HEK293T (cell line): Measurements from ENCODE around the gene DNAAF5.
"Not testable (repeated sequence)": the region's sequence is repeated elsewhere in the genome, so short reads cannot be mapped to it uniquely, and the experiment has no call there.

Experiments used
- BHLHE40 ChIP-seq: fragments of 450-650 bp; IDR thresholded peaks from 2 replicates; pipeline ENCODE4 v1.6.1; 2016; ENCODE audit warnings: mild to moderate bottlenecking, moderate library complexity, borderline replicate concordance
- ELF4 ChIP-seq: fragments of 450-650 bp; IDR thresholded peaks from 2 replicates; pipeline ENCODE4 v1.6.1; 2017; ENCODE audit warnings: antibody characterized with exemption
- FOXA1 ChIP-seq: fragments of 450-650 bp; IDR thresholded peaks from 2 replicates; pipeline ENCODE4 v1.6.1; 2016; ENCODE audit warnings: mild to moderate bottlenecking
- FOXK2 ChIP-seq: fragments of 450-650 bp; IDR thresholded peaks from 2 replicates; pipeline ENCODE4 v1.6.1; 2016; ENCODE audit warnings: mild to moderate bottlenecking
- FOXM1 ChIP-seq: fragments of 450-650 bp; IDR thresholded peaks from 2 replicates; pipeline ENCODE4 v1.6.1; 2017; ENCODE audit warnings: mild to moderate bottlenecking, borderline replicate concordance
- HDGF ChIP-seq: fragments of 450-650 bp; IDR thresholded peaks from 2 replicates; pipeline ENCODE4 v1.6.1; 2017; ENCODE audit warnings: antibody characterized with exemption, borderline replicate concordance
- L3MBTL2 ChIP-seq: fragments of 450-650 bp; conservative IDR thresholded peaks from 2 replicates; pipeline ENCODE4 v1.6.1; 2016; ENCODE audit warnings: mild to moderate bottlenecking
- SUZ12 ChIP-seq: fragments of 450-650 bp; IDR thresholded peaks from 2 replicates; pipeline ENCODE4 v1.6.1; 2016; ENCODE audit warnings: mild to moderate bottlenecking
- TARDBP ChIP-seq: fragments of 450-650 bp; IDR thresholded peaks from 2 replicates; pipeline ENCODE4 v1.6.1; 2016
- ZNF384 ChIP-seq: fragments of 450-650 bp; IDR thresholded peaks from 2 replicates; pipeline ENCODE4 v1.6.1; 2016

DNA sequence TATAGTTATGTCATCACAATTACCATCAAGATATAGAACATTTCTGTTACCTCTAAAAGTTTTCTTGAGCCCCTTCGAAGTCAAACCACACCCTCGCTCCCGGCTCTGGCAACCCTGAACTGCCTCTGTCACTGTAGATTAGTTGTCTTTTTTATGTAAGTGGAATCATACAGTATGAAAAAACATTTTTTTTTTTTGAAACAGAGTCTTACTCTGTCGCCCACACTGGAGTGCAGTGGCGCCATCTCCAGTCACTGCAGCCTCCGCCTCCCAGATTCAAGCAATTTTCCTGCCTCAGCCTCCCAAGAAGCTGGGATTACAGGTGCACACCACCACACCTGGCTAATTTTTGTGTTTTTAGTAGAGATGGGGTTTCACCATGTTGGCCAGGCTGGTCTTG lies 74.9 kb downstream of the DNAAF5 start:
- TF ChIP-seq TARDBP, FOXM1, FOXK2, FOXA1, ELF4, BHLHE40, HDGF, SUZ12, ZNF384, L3MBTL2: not testable (repeated sequence)
